Type B pancreatic cell (in vitro differentiated cells): ENCODE measurements around the gene KRTAP9-8. TPM values are rescaled to one million over a fixed set of nuclear protein-coding genes. Genes with fewer than 3 reads are reported as not detected.
"Not testable (repeated sequence)": the region's sequence is repeated elsewhere in the genome, so short reads cannot be mapped to it uniquely, and the experiment has no call there.

ENCODE experiments used
- DNase-seq: peaks from one replicate; pipeline ENCODE4 v3.0.0; 2021; ENCODE audit warnings: mixed read lengths; ENCODE audit not compliant: unreplicated experiment; ENCODE audit errors: extremely low spot score
- H3K27ac Mint-ChIP-seq: 2 replicates; pipeline ENCODE4 v1.8.0; 2021; ENCODE audit warnings: mild to moderate bottlenecking, mixed read lengths
- H3K27me3 Mint-ChIP-seq: 2 replicates; pipeline ENCODE4 v1.8.0; 2021; ENCODE audit warnings: mixed read lengths
- H3K36me3 Mint-ChIP-seq: 2 replicates; pipeline ENCODE4 v1.8.0; 2021; ENCODE audit warnings: mixed read lengths
- H3K4me1 Mint-ChIP-seq: one replicate; pipeline ENCODE4 v1.8.0; 2021; ENCODE audit warnings: mixed read lengths; ENCODE audit not compliant: unreplicated experiment
- H3K4me3 Mint-ChIP-seq: 2 replicates; pipeline ENCODE4 v1.8.0; 2021; ENCODE audit warnings: mild to moderate bottlenecking, mixed read lengths
- H3K9me3 Mint-ChIP-seq: 2 replicates; pipeline ENCODE4 v1.8.0; 2021; ENCODE audit warnings: mixed read lengths
- long read RNA-seq: library from polyadenylated mRNA; unstranded; transcript quantifications from one replicate; pipeline ENCODE4 v2.0.0, GENCODE V29; 2020
- total RNA-seq: library from RNA; stranded (reverse); gene quantifications from 2 replicates; pipeline ENCODE4 v1.2.1, GENCODE V29; 2021; ENCODE audit warnings: low replicate concordance
- TF ChIP-seq, protein P1 (sequence below): fragments of 200-600 bp; sonication (generic); conservative IDR thresholded peaks from 2 replicates; pipeline ENCODE4 v1.5.0; 2021; ENCODE audit warnings: antibody characterized with exemption, mild to moderate bottlenecking

Gene KRTAP9-8
- not detected in 2 replicates for total RNA-seq
- long read RNA-seq, result 0 reads

GRCh38 chr17:41237949-41238437 lies at the start of gene KRTAP9-8:
Gene KRTAP9-8, plus strand, starts transcription at chr17:41237999. Its CDS starts 53 bp downstream, at chr17:41238052.
- not testable (repeated sequence) for H3K27ac Mint-ChIP-seq, DNase-seq, H3K4me3 Mint-ChIP-seq, H3K4me1 Mint-ChIP-seq, H3K36me3 Mint-ChIP-seq, H3K9me3 Mint-ChIP-seq
- peaks cover 19% of the 10 kb centered on the region for H3K27me3 Mint-ChIP-seq

DNA sequence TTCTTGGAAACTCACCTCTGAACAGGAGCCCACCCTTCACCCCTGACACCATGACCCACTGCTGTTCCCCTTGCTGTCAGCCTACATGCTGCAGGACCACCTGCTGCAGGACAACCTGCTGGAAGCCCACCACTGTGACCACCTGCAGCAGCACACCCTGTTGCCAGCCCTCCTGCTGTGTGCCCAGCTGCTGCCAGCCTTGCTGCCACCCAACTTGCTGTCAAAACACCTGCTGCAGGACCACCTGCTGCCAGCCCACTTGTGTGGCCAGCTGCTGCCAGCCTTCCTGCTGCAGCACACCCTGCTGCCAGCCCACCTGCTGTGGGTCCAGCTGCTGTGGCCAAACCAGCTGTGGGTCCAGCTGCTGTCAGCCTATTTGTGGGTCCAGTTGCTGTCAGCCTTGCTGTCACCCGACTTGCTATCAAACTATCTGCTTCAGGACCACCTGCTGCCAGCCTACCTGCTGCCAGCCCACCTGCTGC lies 47.9 kb upstream of the KRTAP9-8 start, which contains the start of gene KRTAP9-1:
TSS of gene KRTAP9-1 (plus strand) at position 51 of the 482 bp plus-strand sequence. CDS start at position 51, 0 bp downstream.
- not testable (repeated sequence) for DNase-seq, H3K4me3 Mint-ChIP-seq, H3K27me3 Mint-ChIP-seq, H3K9me3 Mint-ChIP-seq, H3K27ac Mint-ChIP-seq, H3K4me1 Mint-ChIP-seq, H3K36me3 Mint-ChIP-seq

- Mint-ChIP-seq H3K36me3 (no peaks in the 10 kb centered on the region), H3K27ac (no peak overlapping the region), H3K9me3 (no peaks in the 10 kb centered on the region), H3K4me1 (no peaks in the 10 kb centered on the region), H3K4me3 (no peak overlapping the region), H3K27me3 (peaks cover 6% of the 10 kb centered on the region)
- no peak for DNase-seq
- TF ChIP-seq, protein P1, sequence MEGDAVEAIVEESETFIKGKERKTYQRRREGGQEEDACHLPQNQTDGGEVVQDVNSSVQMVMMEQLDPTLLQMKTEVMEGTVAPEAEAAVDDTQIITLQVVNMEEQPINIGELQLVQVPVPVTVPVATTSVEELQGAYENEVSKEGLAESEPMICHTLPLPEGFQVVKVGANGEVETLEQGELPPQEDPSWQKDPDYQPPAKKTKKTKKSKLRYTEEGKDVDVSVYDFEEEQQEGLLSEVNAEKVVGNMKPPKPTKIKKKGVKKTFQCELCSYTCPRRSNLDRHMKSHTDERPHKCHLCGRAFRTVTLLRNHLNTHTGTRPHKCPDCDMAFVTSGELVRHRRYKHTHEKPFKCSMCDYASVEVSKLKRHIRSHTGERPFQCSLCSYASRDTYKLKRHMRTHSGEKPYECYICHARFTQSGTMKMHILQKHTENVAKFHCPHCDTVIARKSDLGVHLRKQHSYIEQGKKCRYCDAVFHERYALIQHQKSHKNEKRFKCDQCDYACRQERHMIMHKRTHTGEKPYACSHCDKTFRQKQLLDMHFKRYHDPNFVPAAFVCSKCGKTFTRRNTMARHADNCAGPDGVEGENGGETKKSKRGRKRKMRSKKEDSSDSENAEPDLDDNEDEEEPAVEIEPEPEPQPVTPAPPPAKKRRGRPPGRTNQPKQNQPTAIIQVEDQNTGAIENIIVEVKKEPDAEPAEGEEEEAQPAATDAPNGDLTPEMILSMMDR, result no peak
These were observed 47.5 kb upstream of the KRTAP9-8 start for GRCh38 chr17:41190328-41190727.

- TF ChIP-seq, protein P1, result no peak
- Mint-ChIP-seq H3K4me1 (no peaks in the 10 kb centered on the region), H3K27ac (no peak overlapping the region), H3K9me3 (no peaks in the 10 kb centered on the region), H3K4me3 (no peak overlapping the region), H3K27me3 (no peaks in the 10 kb centered on the region), H3K36me3 (no peaks in the 10 kb centered on the region)
- DNase-seq, result no peak
These were observed 41.7 kb upstream of the KRTAP9-8 start for GRCh38 chr17:41196068-41196467.

DNA sequence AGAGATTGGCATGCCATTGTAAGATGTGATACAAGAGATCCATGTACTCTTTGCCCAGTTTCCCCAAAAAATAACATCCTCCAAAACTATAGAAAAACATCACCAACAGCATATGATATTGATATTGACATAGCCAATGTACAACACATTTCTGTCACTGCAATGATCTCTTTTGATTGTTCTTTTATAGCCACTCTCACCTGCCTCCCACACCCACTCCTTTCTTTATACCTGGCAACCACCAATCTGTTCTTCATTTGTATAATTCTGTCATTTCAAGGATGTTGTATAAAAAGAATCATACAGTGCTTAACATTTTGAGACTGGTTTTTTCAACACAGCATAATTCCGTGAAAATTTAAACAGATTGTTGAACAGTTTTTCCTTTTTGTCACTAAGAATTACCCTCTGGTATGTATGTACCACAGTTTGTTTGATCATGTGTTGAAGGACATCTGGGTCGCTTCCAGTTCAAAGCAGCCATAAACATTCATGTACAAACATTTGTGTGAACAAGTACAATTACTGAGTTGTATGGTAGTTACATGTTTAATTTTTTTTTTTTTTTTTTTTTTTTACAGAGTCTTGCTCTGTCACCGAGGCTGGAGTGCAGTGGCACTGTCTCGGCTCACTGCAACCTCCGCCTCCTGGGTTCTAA lies 38.2 kb upstream of the KRTAP9-8 start:
- no peak for DNase-seq
- TF ChIP-seq, protein P1, result no peak
- no peaks in the 10 kb centered on the region for H3K27me3 Mint-ChIP-seq
- H3K9me3 Mint-ChIP-seq, result no peaks in the 10 kb centered on the region
- H3K36me3 Mint-ChIP-seq, result no peaks in the 10 kb centered on the region
- H3K4me3 Mint-ChIP-seq, result no peak overlapping the region
- no peaks in the 10 kb centered on the region for H3K4me1 Mint-ChIP-seq
- H3K27ac Mint-ChIP-seq, result no peak overlapping the region

DNA sequence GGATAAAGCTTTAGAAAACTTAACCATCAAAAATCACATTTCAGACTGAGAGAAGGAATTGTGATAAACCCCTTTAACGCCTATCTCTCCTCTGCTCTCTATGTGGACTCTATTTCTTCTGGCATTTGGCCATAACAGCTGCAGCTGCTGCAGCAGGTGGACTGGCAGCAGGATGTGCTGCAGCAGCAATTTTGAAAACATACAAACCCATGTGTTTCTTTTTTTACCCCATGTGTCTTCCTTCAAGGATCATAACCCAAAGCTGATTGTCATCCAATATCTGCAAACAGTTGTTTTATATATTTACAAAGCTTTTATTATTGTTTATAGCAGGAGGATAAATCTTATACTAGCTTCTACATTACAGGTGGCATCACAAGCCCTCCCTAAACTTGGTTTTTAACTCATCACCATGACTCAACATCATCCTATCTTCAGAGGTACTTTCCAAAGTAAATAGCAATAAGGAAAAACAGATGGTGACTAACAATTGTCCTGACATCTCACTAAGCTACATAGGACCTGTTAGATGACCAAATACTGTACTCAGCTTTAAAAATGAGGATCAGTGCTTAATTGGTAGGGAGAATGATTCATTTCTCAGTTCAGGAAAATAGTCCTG lies 25.8 kb upstream of the KRTAP9-8 start:
- TF ChIP-seq, protein P1, result no peak
- Mint-ChIP-seq H3K4me3 (no peak overlapping the region), H3K27me3 (peaks cover 5% of the 10 kb centered on the region), H3K9me3 (peaks cover 9% of the 10 kb centered on the region), H3K4me1 (peaks cover 3% of the 10 kb centered on the region), H3K27ac (no peak overlapping the region), H3K36me3 (no peaks in the 10 kb centered on the region)
- no peak for DNase-seq
